ENCODE measurements around the gene RIIAD1.
"Not testable (repeated sequence)": the region's sequence is repeated elsewhere in the genome, so short reads cannot be mapped to it uniquely, and the experiment has no call there.

RIIAD1 gene

GRCh38 chr1:151720974-151721787 lies at the start of gene RIIAD1:
Gene RIIAD1 (plus strand): TSS chr1:151721522. CDS start chr1:151721537, 15 bp downstream.
- peak within 1 kb of the TSS; percentile 47 for H3K4me3 ChIP-seq (replicated peaks; ENCODE audit: low read depth, low read length)
- peak; percentile 59 for DNase-seq (ENCODE audit: extremely low read depth, insufficient read length)
- no peaks in the 10 kb centered on the region; the same call in none of the 2 replicates for H3K27me3 ChIP-seq (replicated peaks; ENCODE audit: control insufficient read depth, insufficient read depth, low read length)
- H3K36me3 ChIP-seq (ENCODE audit: control insufficient read depth, insufficient read depth, low read length) = no peaks in the 10 kb centered on the region
- no peak for TF ChIP-seq CTCF (IDR thresholded peaks at IDR 0.05; ENCODE audit: insufficient read depth, low read length, poor library complexity, severe bottlenecking)

GRCh38 chr1:151673407-151673806 lies 47.9 kb upstream of the RIIAD1 start:
- DNase-seq (ENCODE audit: extremely low read depth, insufficient read length) = no peak
- Histone ChIP-seq H3K4me3 (replicated peaks; ENCODE audit: low read depth, low read length) (no peak overlapping the region), H3K27me3 (replicated peaks; ENCODE audit: control insufficient read depth, insufficient read depth, low read length) (no peaks in the 10 kb centered on the region), H3K36me3 (ENCODE audit: control insufficient read depth, insufficient read depth, low read length) (no peaks in the 10 kb centered on the region; the same call in none of the 2 replicates)
- no peak for TF ChIP-seq CTCF (IDR thresholded peaks at IDR 0.05; ENCODE audit: insufficient read depth, low read length, poor library complexity, severe bottlenecking)

- no peak for TF ChIP-seq CTCF (IDR thresholded peaks at IDR 0.05; ENCODE audit: insufficient read depth, low read length, poor library complexity, severe bottlenecking)
- no peaks in the 10 kb centered on the region; the same call in 1 of the 2 replicates for H3K36me3 ChIP-seq (ENCODE audit: control insufficient read depth, insufficient read depth, low read length)
- no peaks in the 10 kb centered on the region for H3K27me3 ChIP-seq (replicated peaks; ENCODE audit: control insufficient read depth, insufficient read depth, low read length)
- DNase-seq (ENCODE audit: extremely low read depth, insufficient read length) = no peak
- no peak overlapping the region for H3K4me3 ChIP-seq (replicated peaks; ENCODE audit: low read depth, low read length)
Measured at GRCh38 chr1:151680391-151680790, 40.9 kb upstream of the RIIAD1 start.

- Histone ChIP-seq H3K27me3 (replicated peaks; ENCODE audit: control insufficient read depth, insufficient read depth, low read length) (no peaks in the 10 kb centered on the region), H3K36me3 (ENCODE audit: control insufficient read depth, insufficient read depth, low read length) (no peaks in the 10 kb centered on the region; the same call in 1 of the 2 replicates), H3K4me3 (replicated peaks; ENCODE audit: low read depth, low read length) (no peak overlapping the region)
- no peak for TF ChIP-seq CTCF (IDR thresholded peaks at IDR 0.05; ENCODE audit: insufficient read depth, low read length, poor library complexity, severe bottlenecking)
- DNase-seq (ENCODE audit: extremely low read depth, insufficient read length) = no peak
Measured at GRCh38 chr1:151680826-151681225, 40.5 kb upstream of the RIIAD1 start.

GRCh38 chr1:151681923-151682322 lies 39.4 kb upstream of the RIIAD1 start:
- no peak for DNase-seq (ENCODE audit: extremely low read depth, insufficient read length)
- H3K4me3 ChIP-seq (replicated peaks; ENCODE audit: low read depth, low read length) = no peak overlapping the region
- no peaks in the 10 kb centered on the region for H3K27me3 ChIP-seq (replicated peaks; ENCODE audit: control insufficient read depth, insufficient read depth, low read length)
- no peaks in the 10 kb centered on the region; the same call in 1 of the 2 replicates for H3K36me3 ChIP-seq (ENCODE audit: control insufficient read depth, insufficient read depth, low read length)
- TF ChIP-seq CTCF (IDR thresholded peaks at IDR 0.05; ENCODE audit: insufficient read depth, low read length, poor library complexity, severe bottlenecking) = no peak

- H3K36me3 ChIP-seq (ENCODE audit: control insufficient read depth, insufficient read depth, low read length); DNase-seq (ENCODE audit: extremely low read depth, insufficient read length); H3K27me3 ChIP-seq (replicated peaks; ENCODE audit: control insufficient read depth, insufficient read depth, low read length); H3K4me3 ChIP-seq (replicated peaks; ENCODE audit: low read depth, low read length): not testable (repeated sequence)
Measured at GRCh38 chr1:151682901-151683300, 38.4 kb upstream of the RIIAD1 start.
